Heart right ventricle (tissue), 16 donors: ENCODE measurements around the gene ENOX1. TPM values are rescaled to one million over a fixed set of nuclear protein-coding genes. Genes with fewer than 3 reads are reported as not detected.
A peak's percentile ranks its signal among the peaks of the same experiment; 100 is the strongest.

Experiments
- ATAC-seq, 8 donors: fragments of 200-7000 bp; cut with Tn5 transposase; one replicate each; pipeline ENCODE4 v1.9.1; 2020; ENCODE audit warnings: mild to moderate bottlenecking in 8 of 8, moderate library complexity in 8 of 8, moderate number of reproducible peaks in 1 of 8
- DNase-seq, 2 donors: peaks; one replicate each; pipeline ENCODE4 v3.0.0-alpha.2; 2020
- H3K27ac ChIP-seq, 10 donors: fragments of 200-600 bp; sonication (generic) in 2 of 10; one replicate each; pipeline versions ENCODE4 v1.5.0 to v1.8.0; 2020 to 2022; ENCODE audit warnings: mild to moderate bottlenecking in 3 of 10
- H3K27me3 ChIP-seq, 7 donors: fragments of 200-600 bp; one replicate each; pipeline ENCODE4 v1.8.0; 2021 to 2022; ENCODE audit warnings: mild to moderate bottlenecking in 2 of 7
- H3K36me3 ChIP-seq, 9 donors: fragments of 200-600 bp; sonication (generic) in 1 of 9; one replicate each; pipeline versions ENCODE4 v1.5.0 to v1.8.0; 2020 to 2022; ENCODE audit warnings: mild to moderate bottlenecking in 2 of 9
- H3K4me1 ChIP-seq, 9 donors: fragments of 200-600 bp; sonication (generic) in 1 of 9; one replicate each; pipeline versions ENCODE4 v1.5.0 to v1.8.0; 2020 to 2022; ENCODE audit warnings: mild to moderate bottlenecking in 4 of 9
- H3K4me3 ChIP-seq, 10 donors: fragments of 200-600 bp; sonication (generic) in 2 of 10; one replicate each; pipeline versions ENCODE4 v1.5.0 to v1.8.0; 2020 to 2022; ENCODE audit warnings: mild to moderate bottlenecking in 7 of 10, moderate library complexity in 2 of 10
- H3K9me3 ChIP-seq, 11 donors: fragments of 200-600 bp in 10 of 11; sonication (generic) in 2 of 11; one replicate each; pipeline versions ENCODE4 v1.5.0 to v1.8.0; 2013 to 2022; ENCODE audit warnings: mild to moderate bottlenecking in 2 of 11, control low read depth in 1 of 11, moderate library complexity in 1 of 11
- CTCF ChIP-seq, 9 donors: fragments of 200-600 bp; sonication (generic) in 2 of 9; IDR thresholded peaks; one replicate each; pipeline versions ENCODE4 v1.5.0 to v1.8.0; 2021 to 2022; ENCODE audit warnings: antibody characterized with exemption in 9 of 9, mild to moderate bottlenecking in 5 of 9, moderate library complexity in 1 of 9
- WGBS, 2 donors: extraction: QIAGEN DNeasy Blood & Tissue Kit; methylation state at CpG; one replicate each; pipeline ENCODE4 v1.1.7; 2013; ENCODE audit warnings: inconsistent platforms in 1 of 2; 5-methylcytosine and 5-hydroxymethylcytosine counted together
- intact Hi-C, 10 donors: fragments of 100-400 bp; cut with DNase I; formaldehyde crosslinking; loops; one replicate each; pipeline versions ENCODE4 v1.11.1 to v1.14.2; 2022
- polyA plus RNA-seq, 2 donors: library from polyadenylated mRNA; stranded (reverse); fragments of 200-250 nt; gene quantifications; one replicate each; pipeline ENCODE4 v1.2.3, GENCODE V29; 2013
- total RNA-seq, 10 donors: library from RNA; stranded (reverse); fragmentation: NEBNext Ultra II Directional in 3 of 10; extraction: Animal tissue kit (Norgen Biotek cat#: 25700) in 3 of 10; gene quantifications; one replicate each; pipeline versions ENCODE4 v1.2.1 to v1.2.4, GENCODE V29; 2021 to 2023
- donor health status: Arrhythmogenic right ventricular cardiomyopathy.
- donor health status: ischemic (EF 13 %, LVEDD 7.1; RV severe dilation, severe dysfunction).
- donor health status: healthy with polysubstance abuse.
- donor health status: DM: no; HTN: yes; CAD: no.
- donor health status: DM: no; HTN: no; CAD: no.
- donor health status: ischemic (EF 25% LVEDD 6.9; RV normal size, moderate dysfunction).
- donor health status: ischemic (EF 25% LVEDD 5.7; RV mildly dilated, moderate dysfunction).
- donor health status: healthy.
- donor health status: DM: yes; HTN: yes; CAD: no.
- donor health status: Ischemic cardiomyopathy.
- donor health status: ischemic (EF 35%, LVEDD 5.7; RV mildly dilated, moderate dysfunction).
- donor health status: nonischemic (EF 11% LVEDD 7.7; RV severe dilation, severe dysfunction).
- donor health status: DM: yes; HTN: yes; CAD: no.
- donor health status: PGD.
- donor health status: ischemic (EF 29% LVEDD 5.4; RV normal size, mild dysfunction).
- donor health status: nonischemic (EF 23%, LVEDD 6.1; RV moderate dilation, normal function).

The ENOX1 gene
- total and polyA plus RNA-seq, 12 donors: 2.0 to 10.4 (median 7.1) TPM

DNA sequence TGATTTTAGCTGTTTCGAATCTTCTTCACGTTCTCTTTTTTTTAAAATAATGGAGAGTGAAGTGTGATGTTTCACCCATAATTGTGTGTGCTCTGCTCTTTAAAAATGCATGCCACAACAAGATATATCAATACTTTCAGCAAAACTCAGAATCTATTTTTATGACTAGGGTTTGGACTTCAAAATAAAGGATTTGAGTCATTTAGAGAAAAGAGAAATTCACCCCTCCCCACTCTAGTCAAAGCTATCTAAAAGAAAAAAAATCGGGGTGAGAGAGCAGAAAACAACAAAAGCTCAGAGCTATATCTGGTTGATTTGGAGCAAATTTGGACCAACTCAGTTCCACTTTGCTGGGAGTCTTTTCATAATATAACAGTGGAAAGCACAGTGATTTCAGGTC, 518.9 kb downstream of the ENOX1 start:
- DNase-seq (no peak), ATAC-seq (no peak)
- no peak for TF ChIP-seq CTCF (IDR thresholded peaks at IDR 0.05)
- Histone ChIP-seq H3K4me3 (no peak overlapping the region), H3K9me3 (no peaks in the 10 kb centered on the region), H3K4me1 (peaks cover 0 to 26% (median 17%) of the 10 kb centered on the region in 9 donors), H3K27ac (peak overlapping the region in 6 of 10 donors; percentile 53 to 69 (median 60)), H3K27me3 (no peaks in the 10 kb centered on the region), H3K36me3 (no peaks in the 10 kb centered on the region)
- intact Hi-C loops: loop anchor here in 1 of 10 donors (5.0 kb wide), 1 partner anchor 66 kb away; no protein-coding TSS in a partner anchor
- WGBS, 2 donors: 82 to 88% methylated on average over 3 of the region's 3 CpGs

DNA sequence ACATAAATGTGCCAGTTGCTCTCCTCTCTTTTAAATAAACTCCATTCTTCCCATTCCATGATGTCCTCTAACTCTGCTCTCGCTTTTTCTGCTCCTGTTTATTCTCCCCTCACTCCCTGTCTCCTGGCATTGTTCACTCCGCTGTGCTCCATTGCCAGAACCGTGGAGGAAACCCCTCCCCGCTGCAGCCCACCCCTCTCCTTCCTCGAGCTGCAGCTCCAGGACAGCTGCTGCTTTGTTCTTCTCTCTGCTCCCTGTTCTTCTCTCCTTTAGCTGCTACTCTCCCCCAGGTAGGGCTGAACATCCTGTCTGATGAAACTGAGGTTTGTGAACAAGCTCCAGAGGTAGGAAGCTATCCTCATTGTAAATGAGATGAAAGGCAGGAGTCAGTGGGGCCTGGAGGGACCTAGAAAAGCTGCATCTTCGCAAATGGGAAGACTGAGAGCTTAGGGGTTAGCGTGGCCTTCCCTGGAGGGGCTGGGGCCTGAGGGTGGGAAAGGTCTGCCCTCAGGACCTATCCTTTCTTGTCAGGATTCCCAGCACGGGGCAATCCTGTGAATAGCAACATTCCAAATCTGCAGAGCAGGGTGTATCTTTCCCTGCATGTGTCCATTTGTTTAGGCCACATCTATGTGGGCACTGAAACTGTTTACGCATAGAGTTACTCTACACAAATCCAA, 519.7 kb downstream of the ENOX1 start:
- no peaks in the 10 kb centered on the region for H3K36me3 ChIP-seq
- intact Hi-C loops: loop anchor here in 1 of 10 donors (5.0 kb wide), 1 partner anchor 65 kb away; no protein-coding TSS in a partner anchor
- DNase-seq (no peak), ATAC-seq (no peak)
- no peak for TF ChIP-seq CTCF (IDR thresholded peaks at IDR 0.05)
- H3K4me3 ChIP-seq: no peak overlapping the region
- no peaks in the 10 kb centered on the region for H3K27me3 ChIP-seq
- peaks cover 0 to 26% (median 17%) of the 10 kb centered on the region in 9 donors for H3K4me1 ChIP-seq
- WGBS, 2 donors: 64% methylated on average over 9 of the region's 9 CpGs
- H3K27ac ChIP-seq: peak overlapping the region in 2 of 10 donors; percentile 6 to 8
- H3K9me3 ChIP-seq: no peaks in the 10 kb centered on the region

DNA sequence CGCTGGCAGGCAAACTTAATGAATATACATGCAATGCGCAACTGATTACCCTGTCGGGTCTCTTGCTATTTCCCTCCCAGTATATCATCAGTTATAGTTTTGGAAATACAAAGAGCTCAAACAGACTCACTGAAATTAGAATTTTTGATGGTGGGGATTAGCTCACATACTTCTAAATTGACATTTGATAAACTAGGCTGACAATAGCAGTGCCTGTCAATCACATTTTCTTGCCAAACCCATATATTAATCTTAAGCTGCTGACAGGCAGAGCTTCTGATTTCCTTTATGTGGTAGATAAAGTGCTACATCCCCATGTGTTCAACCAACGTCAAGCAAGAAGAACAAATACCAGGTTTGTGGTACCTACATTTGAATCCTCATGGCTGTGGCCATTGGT, 521.7 kb downstream of the ENOX1 start:
- H3K4me3 ChIP-seq: no peak overlapping the region
- no peak overlapping the region for H3K27ac ChIP-seq
- no peak for TF ChIP-seq CTCF (IDR thresholded peaks at IDR 0.05)
- WGBS, 2 donors: 65 to 74% methylated on average over 4 of the region's 4 CpGs
- no peaks in the 10 kb centered on the region for H3K27me3 ChIP-seq
- H3K36me3 ChIP-seq: no peaks in the 10 kb centered on the region
- no peak for DNase-seq
- no peak for ATAC-seq
- intact Hi-C loops: loop anchor here in 1 of 10 donors (5.0 kb wide), 1 partner anchor 63 kb away; no protein-coding TSS in a partner anchor
- H3K4me1 ChIP-seq: peaks cover 0 to 15% (median 11%) of the 10 kb centered on the region in 9 donors
- no peaks in the 10 kb centered on the region for H3K9me3 ChIP-seq

DNA sequence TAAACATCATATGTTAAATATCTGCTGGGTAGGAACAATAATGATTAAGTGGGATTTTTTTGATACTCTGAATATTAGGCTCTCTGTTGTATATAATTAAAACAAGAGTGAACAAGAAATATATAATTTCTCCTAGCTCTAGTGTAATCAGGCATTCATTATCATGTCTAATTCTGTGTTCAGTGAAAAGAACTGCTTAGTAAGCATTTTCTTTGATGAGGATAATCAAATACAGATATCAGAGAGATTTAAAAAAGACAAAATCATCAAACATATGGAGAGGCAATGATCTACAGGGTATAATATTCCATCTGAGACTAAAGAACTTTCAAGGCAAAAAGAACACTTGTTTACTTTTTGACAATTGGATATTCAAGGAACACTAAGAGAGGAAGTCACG, 522.3 kb downstream of the ENOX1 start:
- Histone ChIP-seq H3K36me3 (no peaks in the 10 kb centered on the region), H3K9me3 (no peaks in the 10 kb centered on the region), H3K4me3 (no peak overlapping the region), H3K4me1 (peaks cover 0 to 10% (median 6%) of the 10 kb centered on the region in 9 donors), H3K27ac (no peak overlapping the region), H3K27me3 (no peaks in the 10 kb centered on the region)
- intact Hi-C loops: no loop called here
- DNase-seq: no peak
- no peak for ATAC-seq
- WGBS, 2 donors: 93 to 97% methylated on average over 1 of the region's 1 CpG
- TF ChIP-seq CTCF (IDR thresholded peaks at IDR 0.05): no peak
